Gastroesophageal sphincter (tissue), 4 donors: ENCODE data around the gene MTHFS. TPM values are rescaled to one million over a fixed set of nuclear protein-coding genes. Genes with fewer than 3 reads are reported as not detected.
"Not testable (repeated sequence)": the region's sequence is repeated elsewhere in the genome, so short reads cannot be mapped to it uniquely, and the experiment has no call there.

Source experiments
- ATAC-seq: fragments of 150-250 bp; one replicate; pipeline ENCODE4 v1.9.1; 2016; ENCODE audit warnings: mild to moderate bottlenecking, moderate library complexity
- H3K27ac ChIP-seq, 4 donors: fragments of 200-600 bp; sonication (generic) in 3 of 4; 1 replicate in 3 of 4; 2 replicates in 1 of 4; pipeline ENCODE4 v1.5.1; 2016 to 2019
- H3K27me3 ChIP-seq: fragments of 200-600 bp; sonication (generic); one replicate; pipeline ENCODE4 v1.5.1; 2019
- H3K36me3 ChIP-seq, 2 donors: fragments of 200-600 bp; sonication (generic); one replicate each; pipeline ENCODE4 v1.5.1; 2019; ENCODE audit warnings: control low read depth in 1 of 2
- H3K4me1 ChIP-seq, 3 donors: fragments of 200-600 bp; sonication (generic); 1 replicate in 2 of 3; 2 replicates in 1 of 3; pipeline ENCODE4 v1.5.1; 2016 to 2019; ENCODE audit warnings: control low read depth in 2 of 3
- H3K4me3 ChIP-seq, 2 donors: fragments of 200-600 bp; sonication (generic); one replicate each; pipeline ENCODE4 v1.5.1; 2019; ENCODE audit warnings: mild to moderate bottlenecking in 1 of 2, moderate library complexity in 1 of 2
- H3K9me3 ChIP-seq, 3 donors: fragments of 200-600 bp; sonication (generic); one replicate each; pipeline ENCODE4 v1.5.1; 2017 to 2019; ENCODE audit warnings: control low read depth in 2 of 3
- EP300 ChIP-seq: sonication (generic); formaldehyde crosslinking; IDR thresholded peaks from one replicate; pipeline ENCODE4 v1.6.1; 2017; ENCODE audit warnings: antibody characterized with exemption, mild to moderate bottlenecking
- POLR2A ChIP-seq, 2 donors: fragments of 450-650 bp; IDR thresholded peaks; one replicate each; pipeline ENCODE4 v1.6.1; 2017; ENCODE audit warnings: antibody characterized with exemption in 2 of 2, mild to moderate bottlenecking in 2 of 2, moderate library complexity in 1 of 2
- POLR2AphosphoS5 ChIP-seq: sonication (generic); formaldehyde crosslinking; IDR thresholded peaks from one replicate; pipeline ENCODE4 v1.6.1; 2017; ENCODE audit warnings: antibody characterized with exemption
- WGBS, 2 donors: methylation state at CpG; one replicate each; pipeline ENCODE4 v1.1.5; 2018; ENCODE audit warnings: low coverage in 1 of 2; 5-methylcytosine and 5-hydroxymethylcytosine counted together
- total RNA-seq, 4 donors: library from RNA; depleted of rRNA; stranded (reverse); fragments of >200 nt; gene quantifications; one replicate each; pipeline ENCODE4 v1.1.0, GENCODE V29; 2016
- TF ChIP-seq, protein P1 (sequence below), 4 experiments: fragments of 200-600 bp in 2 of 4; fragments of 450-650 bp in 2 of 4; sonication (generic) in 1 of 4; IDR thresholded peaks; one replicate each; pipeline ENCODE4 v1.5.1; 2017 to 2019; ENCODE audit warnings: antibody characterized with exemption in 4 of 4, mild to moderate bottlenecking in 2 of 4, moderate library complexity in 2 of 4

The MTHFS gene
- total RNA-seq, 4 donors from 2014 or later: 7.9 to 12.8 (median 11.0) TPM

DNA sequence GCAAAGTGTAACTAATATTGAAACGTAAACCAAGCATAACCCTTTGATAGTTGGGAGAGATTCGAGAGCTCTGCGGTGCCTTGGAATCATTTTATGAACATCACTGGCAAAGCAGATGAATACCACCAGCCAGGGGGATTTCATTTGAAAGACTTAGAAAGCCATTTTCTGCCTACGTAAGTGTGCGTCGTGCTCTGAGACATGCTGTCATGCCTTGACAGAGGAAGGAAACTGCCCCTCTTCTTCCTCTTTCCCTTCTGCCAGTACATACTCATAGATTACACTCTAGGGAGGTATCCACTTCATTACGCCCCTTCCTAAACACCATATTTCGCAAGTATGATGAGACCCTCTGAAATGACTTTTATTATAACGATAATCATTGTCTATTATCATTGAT, 3.3 kb upstream of the MTHFS start:
- Histone ChIP-seq H3K27ac (no peak overlapping the region), H3K4me1 (peaks cover 0 to 10% (median 0%) of the 10 kb centered on the region in 3 donors), H3K27me3 (no peaks in the 10 kb centered on the region), H3K4me3 (no peak overlapping the region), H3K36me3 (no peaks in the 10 kb centered on the region), H3K9me3 (no peaks in the 10 kb centered on the region)
- ATAC-seq: no peak
- no peak for TF ChIP-seq POLR2AphosphoS5
- TF ChIP-seq, protein P1, sequence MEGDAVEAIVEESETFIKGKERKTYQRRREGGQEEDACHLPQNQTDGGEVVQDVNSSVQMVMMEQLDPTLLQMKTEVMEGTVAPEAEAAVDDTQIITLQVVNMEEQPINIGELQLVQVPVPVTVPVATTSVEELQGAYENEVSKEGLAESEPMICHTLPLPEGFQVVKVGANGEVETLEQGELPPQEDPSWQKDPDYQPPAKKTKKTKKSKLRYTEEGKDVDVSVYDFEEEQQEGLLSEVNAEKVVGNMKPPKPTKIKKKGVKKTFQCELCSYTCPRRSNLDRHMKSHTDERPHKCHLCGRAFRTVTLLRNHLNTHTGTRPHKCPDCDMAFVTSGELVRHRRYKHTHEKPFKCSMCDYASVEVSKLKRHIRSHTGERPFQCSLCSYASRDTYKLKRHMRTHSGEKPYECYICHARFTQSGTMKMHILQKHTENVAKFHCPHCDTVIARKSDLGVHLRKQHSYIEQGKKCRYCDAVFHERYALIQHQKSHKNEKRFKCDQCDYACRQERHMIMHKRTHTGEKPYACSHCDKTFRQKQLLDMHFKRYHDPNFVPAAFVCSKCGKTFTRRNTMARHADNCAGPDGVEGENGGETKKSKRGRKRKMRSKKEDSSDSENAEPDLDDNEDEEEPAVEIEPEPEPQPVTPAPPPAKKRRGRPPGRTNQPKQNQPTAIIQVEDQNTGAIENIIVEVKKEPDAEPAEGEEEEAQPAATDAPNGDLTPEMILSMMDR (IDR thresholded peaks at IDR 0.05): no peak
- TF ChIP-seq POLR2A (IDR thresholded peaks at IDR 0.05): no peak
- TF ChIP-seq EP300: no peak
- 85 to 96% methylated on average over 6 to 9 of the region's 9 CpGs for WGBS, 2 donors

DNA sequence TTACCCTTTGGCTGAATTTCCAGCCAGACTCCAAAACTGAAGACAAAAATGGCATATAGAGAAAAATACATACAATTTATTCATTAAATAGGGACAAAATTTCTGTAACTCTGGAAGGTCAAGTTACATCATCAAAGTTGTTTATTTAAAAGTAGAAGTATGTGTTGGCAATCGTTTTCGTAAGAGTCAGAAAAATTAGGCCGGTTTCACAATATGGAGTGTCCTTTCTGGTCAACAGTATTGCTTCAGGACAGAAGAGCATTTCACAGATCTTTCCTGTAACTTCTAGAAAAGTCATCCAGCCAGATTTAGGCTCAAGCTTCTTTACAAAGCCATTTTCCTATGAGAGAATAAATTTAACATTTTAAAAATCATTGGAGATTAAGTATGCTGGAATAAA, 2.0 kb upstream of the MTHFS start:
- not testable (repeated sequence) for H3K27me3 ChIP-seq, H3K4me3 ChIP-seq, H3K36me3 ChIP-seq, H3K9me3 ChIP-seq
- Histone ChIP-seq H3K4me1 (peaks cover 0 to 10% (median 0%) of the 10 kb centered on the region in 3 donors), H3K27ac (peak overlapping the region in 2 of 4 donors; percentile 29 to 51)
- ATAC-seq: peak; percentile 41
- WGBS, 2 donors: 56 to 80% methylated on average over 3 of the region's 3 CpGs

DNA sequence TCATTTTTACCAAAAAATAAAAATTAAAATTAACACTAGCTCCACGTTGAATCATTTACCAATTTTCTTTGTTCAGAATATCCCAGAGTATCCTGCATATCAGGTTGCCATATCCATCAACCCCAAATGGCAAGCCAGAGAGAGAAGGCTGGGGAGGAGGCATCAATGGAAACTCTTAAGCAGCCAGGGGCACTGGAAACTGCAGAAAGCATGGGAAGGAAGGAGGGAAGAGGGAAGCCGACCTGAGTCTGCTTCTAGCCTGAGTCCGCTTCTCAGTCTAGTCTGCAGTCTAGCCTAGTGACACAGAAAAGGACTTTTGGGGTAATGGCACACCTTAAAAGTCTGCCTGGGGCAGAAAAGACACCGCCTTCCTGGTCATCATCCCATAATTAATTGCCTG, 1.6 kb upstream of the MTHFS start:
- Histone ChIP-seq H3K36me3 (no peaks in the 10 kb centered on the region), H3K9me3 (no peaks in the 10 kb centered on the region), H3K27me3 (no peaks in the 10 kb centered on the region), H3K27ac (peak overlapping the region in 2 of 4 donors; percentile 29 to 51), H3K4me3 (no peak overlapping the region), H3K4me1 (peaks cover 0 to 10% (median 0%) of the 10 kb centered on the region in 3 donors)
- ATAC-seq: no peak
- TF ChIP-seq POLR2A (IDR thresholded peaks at IDR 0.05) (no peak), POLR2AphosphoS5 (no peak), EP300 (no peak)
- TF ChIP-seq, protein P1 (IDR thresholded peaks at IDR 0.05): no peak
- WGBS, 2 donors: 84 to 90% methylated on average over 2 to 4 of the region's 4 CpGs

DNA sequence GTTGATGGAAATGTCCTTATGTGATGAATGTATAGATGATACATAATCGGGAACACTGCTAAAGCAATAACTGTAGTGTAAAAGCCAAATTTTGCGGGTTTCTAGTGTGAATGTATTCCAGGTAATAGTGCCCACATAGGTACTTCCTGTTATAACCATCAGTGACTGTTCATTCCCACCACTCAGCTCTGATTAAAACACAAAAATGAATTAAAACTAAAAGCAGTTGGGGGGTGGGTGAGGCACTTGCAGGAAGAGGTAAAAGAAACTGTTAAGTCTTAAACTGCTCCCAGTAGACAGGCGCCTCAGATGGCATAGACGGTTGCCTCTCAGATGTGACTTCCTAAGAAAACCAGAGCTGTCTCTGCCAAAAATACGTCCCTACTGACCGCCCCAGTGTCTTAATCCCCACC, 893 bp upstream of the MTHFS start:
- H3K36me3 ChIP-seq: peaks cover 0 to 5% of the 10 kb centered on the region in 2 donors
- peaks cover 0 to 10% (median 0%) of the 10 kb centered on the region in 3 donors for H3K4me1 ChIP-seq
- no peak for ATAC-seq
- no peaks in the 10 kb centered on the region for H3K27me3 ChIP-seq
- 73 to 89% methylated on average over 2 to 3 of the region's 6 CpGs for WGBS, 2 donors
- H3K4me3 ChIP-seq: no peak overlapping the region
- H3K9me3 ChIP-seq: no peaks in the 10 kb centered on the region
- TF ChIP-seq EP300: no peak
- TF ChIP-seq, protein P1 (IDR thresholded peaks at IDR 0.05): no peak
- H3K27ac ChIP-seq: peak overlapping the region in 3 of 4 donors; percentile 57 to 93 (median 92)

DNA sequence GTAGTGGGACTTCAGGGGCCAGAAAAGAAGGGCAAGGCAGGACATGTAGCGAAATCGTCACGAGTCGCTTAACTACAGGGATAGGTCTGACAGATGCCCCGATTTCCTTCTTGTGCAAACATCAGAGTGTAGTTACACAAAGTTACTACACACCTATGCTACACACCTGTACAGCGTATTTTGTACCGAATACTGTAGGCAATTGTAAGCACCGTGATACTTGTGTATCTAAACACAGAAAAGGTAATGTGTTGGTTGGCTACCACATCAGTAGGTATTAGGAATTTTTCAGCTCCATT, 515 bp upstream of the MTHFS start:
- no peak for ATAC-seq
- Histone ChIP-seq H3K4me1 (peaks cover 0 to 10% (median 0%) of the 10 kb centered on the region in 3 donors), H3K27ac (peak overlapping the region; percentile 57 to 93 (median 90)), H3K27me3 (no peaks in the 10 kb centered on the region), H3K9me3 (no peaks in the 10 kb centered on the region), H3K36me3 (peaks cover 0 to 8% of the 10 kb centered on the region in 2 donors), H3K4me3 (peak overlapping the region; percentile 59 to 87)
- 38 to 45% methylated on average over 8 of the region's 8 CpGs for WGBS, 2 donors
- TF ChIP-seq POLR2AphosphoS5 (no peak), EP300 (no peak)
- TF ChIP-seq, protein P1 (IDR thresholded peaks at IDR 0.05): no peak
